ENCODE results near the gene SPRYD3. TPM values are rescaled to one million over a fixed set of nuclear protein-coding genes. Genes with fewer than 3 reads are reported as not detected.

SPRYD3 gene
- total RNA-seq, 1 donor = 26.8 TPM

GRCh38 chr12:53094394-53094787, 15.2 kb upstream of the SPRYD3 start:
- H3K36me3 ChIP-seq (ENCODE audit: insufficient read depth, low read length) = no peaks in the 10 kb centered on the region
- H3K4me1 ChIP-seq (ENCODE audit: insufficient read depth, low read length) = peaks cover 36% of the 10 kb centered on the region
- no peaks in the 10 kb centered on the region for H3K27me3 ChIP-seq (ENCODE audit: insufficient read depth, low read length)
- H2AFZ ChIP-seq (ENCODE audit: low read length) = no peak overlapping the region
- no peaks in the 10 kb centered on the region for H3K79me2 ChIP-seq (ENCODE audit: insufficient read depth, low read length)
- H4K20me1 ChIP-seq (ENCODE audit: insufficient read depth, low read length) = no peaks in the 10 kb centered on the region
- no peaks in the 10 kb centered on the region for H3K9me3 ChIP-seq (ENCODE audit: low read depth, low read length)
- no peak overlapping the region for H3K4me2 ChIP-seq (ENCODE audit: insufficient read depth, low read length)
- no peak overlapping the region for H3K27ac ChIP-seq (ENCODE audit: low read depth, low read length)
- TF ChIP-seq CTCF (IDR thresholded peaks at IDR 0.05; ENCODE audit: extremely low read depth, low read depth, low read length) = no peak
- H3K4me3 ChIP-seq (ENCODE audit: insufficient read depth, low read length) = no peak overlapping the region
- DNase-seq (ENCODE audit: insufficient read length, low spot score, missing footprints) = no peak

GRCh38 chr12:53093777-53094393, 14.7 kb upstream of the SPRYD3 start:
- Histone ChIP-seq H3K9me3 (ENCODE audit: low read depth, low read length) (no peaks in the 10 kb centered on the region), H4K20me1 (ENCODE audit: insufficient read depth, low read length) (no peaks in the 10 kb centered on the region), H3K79me2 (ENCODE audit: insufficient read depth, low read length) (no peaks in the 10 kb centered on the region), H3K27ac (ENCODE audit: low read depth, low read length) (no peak overlapping the region), H3K4me2 (ENCODE audit: insufficient read depth, low read length) (no peak overlapping the region), H3K36me3 (ENCODE audit: insufficient read depth, low read length) (no peaks in the 10 kb centered on the region), H3K4me1 (ENCODE audit: insufficient read depth, low read length) (peaks cover 31% of the 10 kb centered on the region), H3K27me3 (ENCODE audit: insufficient read depth, low read length) (no peaks in the 10 kb centered on the region), H2AFZ (ENCODE audit: low read length) (no peak overlapping the region), H3K4me3 (ENCODE audit: insufficient read depth, low read length) (no peak overlapping the region)
- no peak for TF ChIP-seq CTCF (IDR thresholded peaks at IDR 0.05; ENCODE audit: extremely low read depth, low read depth, low read length)
- DNase-seq (ENCODE audit: insufficient read length, low spot score, missing footprints) = peak; percentile 11

GRCh38 chr12:53091756-53092155, 12.6 kb upstream of the SPRYD3 start:
- no peak overlapping the region for H3K27ac ChIP-seq (ENCODE audit: low read depth, low read length)
- H2AFZ ChIP-seq (ENCODE audit: low read length) = no peak overlapping the region
- no peaks in the 10 kb centered on the region for H4K20me1 ChIP-seq (ENCODE audit: insufficient read depth, low read length)
- H3K4me1 ChIP-seq (ENCODE audit: insufficient read depth, low read length) = peaks cover 12% of the 10 kb centered on the region
- H3K79me2 ChIP-seq (ENCODE audit: insufficient read depth, low read length) = no peaks in the 10 kb centered on the region
- no peak overlapping the region for H3K4me2 ChIP-seq (ENCODE audit: insufficient read depth, low read length)
- H3K9me3 ChIP-seq (ENCODE audit: low read depth, low read length) = no peaks in the 10 kb centered on the region
- no peak for TF ChIP-seq CTCF (IDR thresholded peaks at IDR 0.05; ENCODE audit: extremely low read depth, low read depth, low read length)
- no peak for DNase-seq (ENCODE audit: insufficient read length, low spot score, missing footprints)
- no peak overlapping the region for H3K4me3 ChIP-seq (ENCODE audit: insufficient read depth, low read length)
- no peaks in the 10 kb centered on the region for H3K27me3 ChIP-seq (ENCODE audit: insufficient read depth, low read length)
- no peaks in the 10 kb centered on the region for H3K36me3 ChIP-seq (ENCODE audit: insufficient read depth, low read length)

GRCh38 chr12:53090554-53090953, 11.4 kb upstream of the SPRYD3 start:
- DNase-seq (ENCODE audit: insufficient read length, low spot score, missing footprints) = no peak
- Histone ChIP-seq H3K9me3 (ENCODE audit: low read depth, low read length) (no peaks in the 10 kb centered on the region), H3K27me3 (ENCODE audit: insufficient read depth, low read length) (no peaks in the 10 kb centered on the region)

More at GRCh38 chr12:53090554-53090953, 11.4 kb upstream of the SPRYD3 start:
- Histone ChIP-seq H3K79me2 (ENCODE audit: insufficient read depth, low read length) (no peaks in the 10 kb centered on the region), H3K27ac (ENCODE audit: low read depth, low read length) (no peak overlapping the region), H3K36me3 (ENCODE audit: insufficient read depth, low read length) (no peaks in the 10 kb centered on the region), H4K20me1 (ENCODE audit: insufficient read depth, low read length) (no peaks in the 10 kb centered on the region), H3K4me1 (ENCODE audit: insufficient read depth, low read length) (peaks cover under 1% of the 10 kb centered on the region), H2AFZ (ENCODE audit: low read length) (no peak overlapping the region), H3K4me3 (ENCODE audit: insufficient read depth, low read length) (no peak overlapping the region), H3K4me2 (ENCODE audit: insufficient read depth, low read length) (no peak overlapping the region)
- no peak for TF ChIP-seq CTCF (IDR thresholded peaks at IDR 0.05; ENCODE audit: extremely low read depth, low read depth, low read length)

Measured in osteoblast (primary cell).